ENCODE results near the gene NT5C2.

DNA sequence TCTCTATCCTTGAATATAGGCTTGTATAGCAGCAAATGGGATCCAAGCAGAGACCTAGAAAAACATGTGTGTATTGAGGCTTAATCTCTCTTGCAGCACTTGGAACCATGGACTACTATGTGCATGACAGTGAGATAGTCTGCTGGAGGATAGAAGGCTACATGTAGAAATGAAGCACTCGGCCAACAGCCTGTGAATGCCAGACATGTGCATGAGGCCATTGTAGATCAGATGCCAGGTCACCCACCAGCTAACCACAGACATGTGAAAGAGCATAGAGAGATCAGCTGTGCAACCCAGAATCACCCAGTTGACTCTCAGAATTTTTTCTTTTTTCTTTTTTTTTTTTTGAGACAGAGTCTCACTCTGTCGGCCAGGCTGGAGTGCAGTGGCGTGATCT, 90.9 kb downstream of the NT5C2 start:
- TF ChIP-seq, protein P1, sequence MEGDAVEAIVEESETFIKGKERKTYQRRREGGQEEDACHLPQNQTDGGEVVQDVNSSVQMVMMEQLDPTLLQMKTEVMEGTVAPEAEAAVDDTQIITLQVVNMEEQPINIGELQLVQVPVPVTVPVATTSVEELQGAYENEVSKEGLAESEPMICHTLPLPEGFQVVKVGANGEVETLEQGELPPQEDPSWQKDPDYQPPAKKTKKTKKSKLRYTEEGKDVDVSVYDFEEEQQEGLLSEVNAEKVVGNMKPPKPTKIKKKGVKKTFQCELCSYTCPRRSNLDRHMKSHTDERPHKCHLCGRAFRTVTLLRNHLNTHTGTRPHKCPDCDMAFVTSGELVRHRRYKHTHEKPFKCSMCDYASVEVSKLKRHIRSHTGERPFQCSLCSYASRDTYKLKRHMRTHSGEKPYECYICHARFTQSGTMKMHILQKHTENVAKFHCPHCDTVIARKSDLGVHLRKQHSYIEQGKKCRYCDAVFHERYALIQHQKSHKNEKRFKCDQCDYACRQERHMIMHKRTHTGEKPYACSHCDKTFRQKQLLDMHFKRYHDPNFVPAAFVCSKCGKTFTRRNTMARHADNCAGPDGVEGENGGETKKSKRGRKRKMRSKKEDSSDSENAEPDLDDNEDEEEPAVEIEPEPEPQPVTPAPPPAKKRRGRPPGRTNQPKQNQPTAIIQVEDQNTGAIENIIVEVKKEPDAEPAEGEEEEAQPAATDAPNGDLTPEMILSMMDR (IDR thresholded peaks at IDR 0.05; ENCODE audit: borderline replicate concordance, extremely low read depth, low read length, poor library complexity, severe bottlenecking): no peak
- TF ChIP-seq EZH2 (IDR thresholded peaks at IDR 0.05; ENCODE audit: borderline replicate concordance, low read depth, low read length, severe bottlenecking): no peak

Measured in DND-41 (cell line).